A549 (cell line): ENCODE results near the gene TRIM41. TPM values are rescaled to one million over a fixed set of nuclear protein-coding genes. Genes with fewer than 3 reads are reported as not detected.
A peak's percentile ranks its signal among the peaks of the same experiment; 100 is the strongest.
"Not testable (repeated sequence)": the region's sequence is repeated elsewhere in the genome, so short reads cannot be mapped to it uniquely, and the experiment has no call there.

Experiments
- ATAC-seq, 2 experiments: fragments of 200-7000 bp in 1 of 2; fragments of >200 bp in 1 of 2; cut with Nextera tagmentation in 1 of 2; cut with Tn5 transposase in 1 of 2; 3 replicates each; pipeline versions ENCODE4 v1.8.0 to v1.9.1; 2018 to 2020; ENCODE audit warnings: mild to moderate bottlenecking in 1 of 2, moderate library complexity in 1 of 2
- CTCF ChIA-PET: fragments of 300-600 bp; sonication (Branson Sonifier 250); formaldehyde crosslinking; extraction: SDS; loops from one replicate; lab custom pipeline; 2021; ENCODE audit warnings: antibody characterized with exemption, inconsistent platforms; lab: Yijun Ruan, JAX
- POLR2A ChIA-PET: fragments of 350-600 bp; formaldehyde crosslinking; extraction: SDS; loops from one replicate; lab custom pipeline; 2021; ENCODE audit warnings: antibody characterized with exemption, inconsistent platforms; lab: Yijun Ruan, JAX
- DNase-seq, 2 experiments: peaks; one replicate each; pipeline versions ENCODE4 v3.0.0 to v3.0.0-alpha.2; 2011 to 2016; ENCODE audit warnings: low read depth in 1 of 2, low spot score in 1 of 2
- FAIRE-seq: peaks from 2 replicates; lab custom pipeline; 2011; peaks lifted over from hg19 to GRCh38; lab: Jason Lieb, UNC
- H3K27ac ChIP-seq, 2 experiments: fragments of >200 bp; sonication (Bioruptor Twin); formaldehyde crosslinking; 3 replicates each; pipeline ENCODE4 v1.5.1; 2016 to 2017
- H3K4me1 ChIP-seq: fragments of >200 bp; sonication (Bioruptor Twin); formaldehyde crosslinking; 3 replicates; pipeline ENCODE4 v1.6.1; 2016
- H3K4me2 ChIP-seq: fragments of >200 bp; sonication (Bioruptor Twin); formaldehyde crosslinking; 3 replicates; pipeline ENCODE4 v1.6.1; 2016
- H3K4me3 ChIP-seq: fragments of >200 bp; sonication (Bioruptor Twin); formaldehyde crosslinking; 3 replicates; pipeline ENCODE4 v1.5.1; 2016
- H3K9me3 ChIP-seq: fragments of >200 bp; sonication (Bioruptor Twin); formaldehyde crosslinking; 3 replicates; pipeline ENCODE4 v1.6.1; 2016
- BHLHE40 ChIP-seq: IDR thresholded peaks from 2 replicates; pipeline ENCODE4 v1.6.1; 2012; ENCODE audit warnings: low read depth, low read length, inconsistent platforms
- CBX2 ChIP-seq: fragments of 200-600 bp; sonication (generic); IDR thresholded peaks from 2 replicates; pipeline ENCODE4 v1.6.1; 2016; ENCODE audit warnings: low read depth, mild to moderate bottlenecking, borderline replicate concordance
- CHD4 ChIP-seq: fragments of 200-600 bp; sonication (generic); IDR thresholded peaks from 2 replicates; pipeline ENCODE4 v1.6.1; 2016; ENCODE audit warnings: antibody characterized with exemption, mild to moderate bottlenecking, borderline replicate concordance
- EHMT2 ChIP-seq: fragments of 200-600 bp; sonication (generic); IDR thresholded peaks from 2 replicates; pipeline ENCODE4 v1.6.1; 2016; ENCODE audit warnings: antibody characterized with exemption, low read depth, mild to moderate bottlenecking, moderate library complexity
- EP300 ChIP-seq, 2 experiments: fragments of >200 bp; sonication (Bioruptor Twin); formaldehyde crosslinking; IDR thresholded peaks; 2 replicates in 1 of 2; 3 replicates in 1 of 2; pipeline ENCODE4 v1.6.1; 2016 to 2017
- FOSB ChIP-seq: fragments of 250-450 bp; sonication (Bioruptor Pico); IDR thresholded peaks from 2 replicates; pipeline ENCODE4 v1.5.0; 2020; ENCODE audit warnings: mild to moderate bottlenecking, moderate library complexity
- FOXS1 ChIP-seq: fragments of 250-450 bp; sonication (Bioruptor Pico); IDR thresholded peaks from 2 replicates; pipeline ENCODE4 v1.5.0; 2020; ENCODE audit warnings: mild to moderate bottlenecking, moderate library complexity
- GATA3 ChIP-seq: IDR thresholded peaks from 2 replicates; pipeline ENCODE4 v1.6.1; 2012; ENCODE audit warnings: borderline replicate concordance
- HDAC2 ChIP-seq: fragments of 200-600 bp; sonication (generic); IDR thresholded peaks from 2 replicates; pipeline ENCODE4 v1.6.1; 2016
- HOXB5 ChIP-seq: fragments of 250-450 bp; sonication (Bioruptor Pico); IDR thresholded peaks from 2 replicates; pipeline ENCODE4 v1.5.0; 2020; ENCODE audit warnings: mild to moderate bottlenecking, moderate library complexity
- JUNB ChIP-seq: fragments of >200 bp; sonication (Bioruptor Twin); formaldehyde crosslinking; IDR thresholded peaks from 2 replicates; pipeline ENCODE4 v1.6.1; 2016
- KDM1A ChIP-seq: fragments of 200-600 bp; sonication (generic); IDR thresholded peaks from 2 replicates; pipeline ENCODE4 v1.6.1; 2016; ENCODE audit warnings: low read depth, mild to moderate bottlenecking
- KDM5A ChIP-seq: fragments of 200-600 bp; sonication (generic); IDR thresholded peaks from 2 replicates; pipeline ENCODE4 v1.6.1; 2016; ENCODE audit warnings: antibody characterized with exemption, mild to moderate bottlenecking
- MAZ ChIP-seq: fragments of 150-350 bp; IDR thresholded peaks from 2 replicates; pipeline ENCODE4 v1.6.1; 2014; ENCODE audit warnings: antibody characterized with exemption, low read depth, low read length, borderline replicate concordance
- POLR2AphosphoS2 ChIP-seq: conservative IDR thresholded peaks from 2 replicates; pipeline ENCODE4 v1.6.1; 2012; ENCODE audit warnings: low read length, improper control_type of control experiment, inconsistent platforms
- RAD21 ChIP-seq, 2 experiments: fragments of >200 bp in 1 of 2; sonication (Bioruptor Twin) in 1 of 2; formaldehyde crosslinking in 1 of 2; IDR thresholded peaks in 1 of 2; conservative IDR thresholded peaks in 1 of 2; 2 replicates in 1 of 2; 3 replicates in 1 of 2; pipeline ENCODE4 v1.6.1; 2012 to 2018; ENCODE audit warnings: inconsistent platforms in 1 of 2
- SREBF2 ChIP-seq: fragments of 450-650 bp; IDR thresholded peaks from 2 replicates; pipeline ENCODE4 v1.6.1; 2014; ENCODE audit warnings: mild to moderate bottlenecking, moderate library complexity
- ZSCAN20 ChIP-seq: fragments of 250-450 bp; sonication (Bioruptor Pico); IDR thresholded peaks from 2 replicates; pipeline ENCODE4 v1.8.0; 2022; ENCODE audit warnings: mild to moderate bottlenecking, moderate library complexity
- WGBS: methylation state at CpG from one replicate; pipeline ENCODE4 v1.1.6; 2017; ENCODE audit errors: missing lambda C conversion rate; 5-methylcytosine and 5-hydroxymethylcytosine counted together
- polyA plus RNA-seq, 4 experiments: library from polyadenylated mRNA; depleted of rRNA in 3 of 4; stranded (reverse); fragments of >200 nt; fragmentation: RNase III in 1 of 4; extraction: RNeasy Plus Mini Kit Qiagen cat#74134 plus additional on column Dnase treatment in 1 of 4; gene quantifications; 2 replicates in 3 of 4; 3 replicates in 1 of 4; pipeline ENCODE4 v1.2.3, GENCODE V29; 2011 to 2017
- small RNA-seq, 6 experiments: library from RNA; depleted of rRNA; stranded (forward); fragments of <200 nt; gene quantifications; one replicate each; pipeline ENCODE3, GENCODE V24; 2012
- TF ChIP-seq, protein P1 (sequence below): fragments of 250-450 bp; sonication (Bioruptor Pico); IDR thresholded peaks from 2 replicates; pipeline ENCODE4 v1.5.0; 2020; ENCODE audit warnings: low read depth, mild to moderate bottlenecking, moderate library complexity
- TF ChIP-seq, protein P2 (sequence below): IDR thresholded peaks from 2 replicates; pipeline ENCODE4 v1.6.1; 2012

TRIM41 gene
- polyA plus RNA-seq, 2 of the 4 experiments (the other 2 are of a cell fraction) = 22.7 to 32.5 TPM

DNA sequence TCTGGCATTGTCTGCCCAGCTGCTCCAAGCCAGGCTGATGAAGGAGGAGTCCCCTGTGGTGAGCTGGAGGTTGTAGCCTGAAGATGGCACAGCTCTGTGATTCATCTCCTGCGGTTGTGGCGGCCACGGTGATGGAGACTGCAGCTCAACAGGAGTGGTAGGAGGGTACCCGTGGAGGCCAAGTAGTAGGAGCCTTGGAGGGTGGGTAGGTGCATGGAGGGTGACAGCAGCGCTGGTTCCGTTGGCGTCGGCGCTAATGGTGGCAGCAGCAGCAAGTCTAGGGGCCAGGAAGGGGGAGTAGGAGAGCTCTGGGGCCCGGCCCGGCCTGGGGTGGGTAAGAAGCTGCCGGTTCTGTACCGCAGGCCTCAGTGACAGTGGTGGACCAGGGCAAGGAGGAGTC, 60.3 kb downstream of the TRIM41 start:
- POLR2A ChIA-PET = no interaction called here
- 86% methylated on average over 9 of the region's 13 CpGs for WGBS
- Histone ChIP-seq H3K4me1 (no peaks in the 10 kb centered on the region), H3K9me3 (no peaks in the 10 kb centered on the region), H3K4me2 (no peak overlapping the region), H3K27ac (no peak overlapping the region), H3K4me3 (no peak overlapping the region)
- ATAC-seq = peak in 1 of 2 experiments; percentile 59; a peak in 1 of 6 replicates
- TF ChIP-seq POLR2AphosphoS2 = no peak
- TF ChIP-seq SREBF2 = no peak
- no peak for TF ChIP-seq HOXB5 (CRISPR knock-in tag)
- no peak for TF ChIP-seq GATA3
- no peak for TF ChIP-seq RAD21 (conservative IDR thresholded peaks at IDR 0.05 in 1 of 2, IDR thresholded peaks at IDR 0.05 in 1 of 2)
- TF ChIP-seq EP300 (IDR thresholded peaks at IDR 0.05) = no peak
- no peak for TF ChIP-seq JUNB
- no peak for TF ChIP-seq KDM5A
- TF ChIP-seq, protein P1, sequence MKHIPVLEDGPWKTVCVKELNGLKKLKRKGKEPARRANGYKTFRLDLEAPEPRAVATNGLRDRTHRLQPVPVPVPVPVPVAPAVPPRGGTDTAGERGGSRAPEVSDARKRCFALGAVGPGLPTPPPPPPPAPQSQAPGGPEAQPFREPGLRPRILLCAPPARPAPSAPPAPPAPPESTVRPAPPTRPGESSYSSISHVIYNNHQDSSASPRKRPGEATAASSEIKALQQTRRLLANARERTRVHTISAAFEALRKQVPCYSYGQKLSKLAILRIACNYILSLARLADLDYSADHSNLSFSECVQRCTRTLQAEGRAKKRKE (CRISPR knock-in tag) = no peak
- no peak for TF ChIP-seq EHMT2
- no peak for TF ChIP-seq FOXS1 (CRISPR knock-in tag)
- TF ChIP-seq HDAC2 = no peak
- TF ChIP-seq FOSB (CRISPR knock-in tag) = no peak
- TF ChIP-seq ZSCAN20 = no peak
- TF ChIP-seq CHD4 = no peak
- no peak for TF ChIP-seq MAZ
- no peak for TF ChIP-seq BHLHE40
- TF ChIP-seq, protein P2, sequence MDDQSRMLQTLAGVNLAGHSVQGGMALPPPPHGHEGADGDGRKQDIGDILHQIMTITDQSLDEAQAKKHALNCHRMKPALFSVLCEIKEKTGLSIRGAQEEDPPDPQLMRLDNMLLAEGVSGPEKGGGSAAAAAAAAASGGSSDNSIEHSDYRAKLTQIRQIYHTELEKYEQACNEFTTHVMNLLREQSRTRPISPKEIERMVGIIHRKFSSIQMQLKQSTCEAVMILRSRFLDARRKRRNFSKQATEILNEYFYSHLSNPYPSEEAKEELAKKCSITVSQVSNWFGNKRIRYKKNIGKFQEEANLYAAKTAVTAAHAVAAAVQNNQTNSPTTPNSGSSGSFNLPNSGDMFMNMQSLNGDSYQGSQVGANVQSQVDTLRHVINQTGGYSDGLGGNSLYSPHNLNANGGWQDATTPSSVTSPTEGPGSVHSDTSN = no peak
- TF ChIP-seq KDM1A = no peak
- TF ChIP-seq CBX2 = no peak
- FAIRE-seq = no peak
- CTCF ChIA-PET = no interaction called here
- DNase-seq = no peak

DNA sequence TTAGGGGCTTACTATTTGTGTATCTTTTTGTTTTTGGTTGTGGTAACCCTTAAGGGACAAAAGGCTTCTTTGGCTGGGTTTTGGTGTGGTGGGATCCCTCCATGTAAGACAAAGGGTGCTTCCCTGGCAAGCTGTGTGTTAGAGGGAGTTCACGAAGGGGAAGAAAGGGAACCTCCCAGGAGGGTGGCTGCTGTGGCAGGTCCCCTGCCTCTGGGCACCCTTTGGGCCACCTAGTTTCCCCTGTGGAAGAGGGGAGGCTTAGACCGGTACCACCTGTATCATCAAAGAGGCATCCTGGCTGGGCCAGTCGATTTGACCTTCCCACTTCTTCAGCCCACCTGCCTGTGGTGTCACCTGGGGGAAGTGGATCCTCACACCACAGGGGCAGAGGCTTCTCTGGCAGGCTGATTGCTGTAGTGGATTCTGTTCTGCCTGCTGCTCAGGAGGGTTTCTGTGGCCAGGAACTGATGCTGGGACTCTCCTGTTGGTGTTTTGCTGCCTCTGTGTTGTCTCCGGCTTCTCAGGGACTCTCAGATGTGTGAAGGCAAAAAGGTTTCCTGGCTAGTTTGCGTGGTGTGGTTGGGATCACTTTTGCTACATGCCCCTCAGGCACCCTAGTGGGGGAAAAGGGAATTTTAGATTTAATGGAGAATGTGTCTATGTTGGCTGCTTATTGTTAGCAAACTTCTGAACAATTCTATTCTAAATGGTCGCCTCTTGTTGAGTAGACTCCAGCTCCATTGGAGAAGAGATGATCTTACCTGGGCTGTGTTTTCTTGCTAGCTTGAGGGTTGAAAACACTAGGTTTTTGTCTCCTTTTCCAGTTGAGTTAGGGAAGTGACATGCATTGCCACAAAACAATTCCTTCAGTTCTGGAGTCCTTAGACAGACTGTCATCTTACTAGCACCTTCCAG, 61.0 kb downstream of the TRIM41 start:
- H3K4me2 ChIP-seq, DNase-seq, POLR2A ChIA-PET, H3K9me3 ChIP-seq, H3K4me1 ChIP-seq, FAIRE-seq, ATAC-seq, H3K4me3 ChIP-seq, CTCF ChIA-PET, H3K27ac ChIP-seq: not testable (repeated sequence)
- 44% methylated on average over 5 of the region's 6 CpGs for WGBS

Small RNAs within 50 kb of the gene (small RNA-seq; reads per million reads assigned to genes)
- gene MIR4638 (0 reads per million in 6 experiments), gene SNORD95 (0 reads per million in 6 experiments), gene SNORD96A (0 reads per million in 6 experiments)

Other genes with a start within 250 kb of the TRIM41 start
- not detected in 2 replicates for gene BTNL3, start 234.4 kb upstream of the TRIM41 start, polyA plus RNA-seq (2011; rRNA removed)
- gene BTNL3, start 234.4 kb upstream of the TRIM41 start, polyA plus RNA-seq (2017; fragmentation: RNase III; extraction: RNeasy Plus Mini Kit Qiagen cat#74134 plus additional on column Dnase treatment) = not detected in 3 replicates
- gene BTNL9, start 183.0 kb upstream of the TRIM41 start, polyA plus RNA-seq (2011; rRNA removed) = 0.85 and 0.89 TPM in 2 replicates
- 1.2 to 1.8 TPM (median 1.5 TPM) in 3 replicates for gene BTNL9, start 183.0 kb upstream of the TRIM41 start, polyA plus RNA-seq (2017; fragmentation: RNase III; extraction: RNeasy Plus Mini Kit Qiagen cat#74134 plus additional on column Dnase treatment)
- not detected in 2 replicates for gene OR2V1, start 92.1 kb upstream of the TRIM41 start, polyA plus RNA-seq (2011; rRNA removed)
- gene OR2V1, start 92.1 kb upstream of the TRIM41 start, polyA plus RNA-seq (2017; fragmentation: RNase III; extraction: RNeasy Plus Mini Kit Qiagen cat#74134 plus additional on column Dnase treatment) = not detected in 3 replicates
- gene OR2V2, start 75.7 kb upstream of the TRIM41 start, polyA plus RNA-seq (2011; rRNA removed) = not detected in 2 replicates
- not detected in 3 replicates for gene OR2V2, start 75.7 kb upstream of the TRIM41 start, polyA plus RNA-seq (2017; fragmentation: RNase III; extraction: RNeasy Plus Mini Kit Qiagen cat#74134 plus additional on column Dnase treatment)
- gene TRIM7, start 18.1 kb upstream of the TRIM41 start, polyA plus RNA-seq (2011; rRNA removed) = 20.4 and 30.7 TPM in 2 replicates
- 21.8 to 23.2 TPM (median 23.1 TPM) in 3 replicates for gene TRIM7, start 18.1 kb upstream of the TRIM41 start, polyA plus RNA-seq (2017; fragmentation: RNase III; extraction: RNeasy Plus Mini Kit Qiagen cat#74134 plus additional on column Dnase treatment)
- 3,139 and 4,035 TPM in 2 replicates for gene RACK1, start 20.6 kb downstream of the TRIM41 start, polyA plus RNA-seq (2011; rRNA removed)
- 2,466 to 2,717 TPM (median 2,590 TPM) in 3 replicates for gene RACK1, start 20.6 kb downstream of the TRIM41 start, polyA plus RNA-seq (2017; fragmentation: RNase III; extraction: RNeasy Plus Mini Kit Qiagen cat#74134 plus additional on column Dnase treatment)
- 10.9 and 11.1 TPM in 2 replicates for gene TRIM52, start 37.9 kb downstream of the TRIM41 start, polyA plus RNA-seq (2011; rRNA removed)
- gene TRIM52, start 37.9 kb downstream of the TRIM41 start, polyA plus RNA-seq (2017; fragmentation: RNase III; extraction: RNeasy Plus Mini Kit Qiagen cat#74134 plus additional on column Dnase treatment) = 10.9 to 13.1 TPM (median 12.1 TPM) in 3 replicates
- gene OR4F3, start 144.0 kb downstream of the TRIM41 start, polyA plus RNA-seq (2011; rRNA removed) = not detected in 2 replicates
- gene OR4F3, start 144.0 kb downstream of the TRIM41 start, polyA plus RNA-seq (2017; fragmentation: RNase III; extraction: RNeasy Plus Mini Kit Qiagen cat#74134 plus additional on column Dnase treatment) = not detected in 3 replicates